K562 (cell line): Measurements from ENCODE around the gene DHX58. TPM values are rescaled to one million over a fixed set of nuclear protein-coding genes. Genes with fewer than 3 reads are reported as not detected.

Experiments
- CREBBP ChIP-seq: IDR thresholded peaks from one replicate; pipeline ENCODE4 v1.6.1; 2012; ENCODE audit warnings: low read depth, mild to moderate bottlenecking, control low read depth, inconsistent platforms, low read length
- ETV1 ChIP-seq: fragments of 450-650 bp; conservative IDR thresholded peaks from 2 replicates; pipeline ENCODE4 v1.6.1; 2016; ENCODE audit warnings: missing genetic modification characterization, control low read depth, low read depth, missing compliant biosample characterization
- IRF9 ChIP-seq: fragments of 450-650 bp; IDR thresholded peaks from 2 replicates; pipeline ENCODE4 v1.6.1; 2016; ENCODE audit warnings: missing biosample characterization, missing genetic modification characterization
- PCBP1 ChIP-seq: fragments of 200-400 bp; formaldehyde crosslinking; IDR thresholded peaks from 2 replicates; pipeline ENCODE4 v1.6.1; 2018; ENCODE audit warnings: mild to moderate bottlenecking, low read depth, low read length; ENCODE audit not compliant: poor library complexity, severe bottlenecking
- PRDM10 ChIP-seq: fragments of 450-650 bp; IDR thresholded peaks from 2 replicates; pipeline ENCODE4 v1.6.1; 2018; ENCODE audit not compliant: partially characterized antibody
- ZNF398 ChIP-seq: fragments of 250-450 bp; sonication (Bioruptor Pico); IDR thresholded peaks from 2 replicates; pipeline ENCODE4 v1.8.0; 2021; ENCODE audit warnings: moderate library complexity, mild to moderate bottlenecking, inconsistent platforms
- polyA plus RNA-seq, 8 experiments: library from polyadenylated mRNA; depleted of rRNA in 4 of 8; stranded (reverse) in 5 of 8; unstranded in 3 of 8; fragments of >200 nt; fragmentation: Nextera tagmentation in 2 of 8; fragmentation: Illumina TruSeq in 1 of 8; extraction: Ambion mirVana in 2 of 8; extraction: Trizol in 1 of 8; gene quantifications; 2 replicates each; pipeline versions ENCODE4 v1.2.1 to v1.2.3, GENCODE V29; 2011 to 2014; ENCODE audit warnings: inconsistent platforms in 1 of 8, missing spikeins in 1 of 8
- total RNA-seq, 7 experiments: library from RNA; depleted of rRNA in 6 of 7; stranded (reverse); fragments of >200 nt in 6 of 7; fragmentation: Illumina TruSeq in 2 of 7; extraction: Trizol in 2 of 7; gene quantifications; 2 replicates each; pipeline versions ENCODE4 v1.2.1 to v1.2.3, GENCODE V29; 2011 to 2021; ENCODE audit warnings: low replicate concordance in 1 of 7

Gene DHX58
- total and polyA plus RNA-seq, 9 of the 15 experiments (the other 6 are each of a cell fraction or from before 2014, with no cell fraction given): 0.15 to 3.0 (median 1.4) TPM

- no peak for TF ChIP-seq PRDM10
- no peak for TF ChIP-seq ETV1 (tag)
- TF ChIP-seq PCBP1: no peak
- no peak for TF ChIP-seq IRF9
- no peak for TF ChIP-seq ZNF398 (CRISPR knock-in tag)
- TF ChIP-seq CREBBP: no peak
- TF ChIP-seq, all 486 proteins: peak for 0
Observed at GRCh38 chr17:42159796-42160530, 47.4 kb upstream of the DHX58 start (continued).
